Measurements from ENCODE around the gene PTPRT.
"Not testable (repeated sequence)": the region's sequence is repeated elsewhere in the genome, so short reads cannot be mapped to it uniquely, and the experiment has no call there.

PTPRT gene

DNA sequence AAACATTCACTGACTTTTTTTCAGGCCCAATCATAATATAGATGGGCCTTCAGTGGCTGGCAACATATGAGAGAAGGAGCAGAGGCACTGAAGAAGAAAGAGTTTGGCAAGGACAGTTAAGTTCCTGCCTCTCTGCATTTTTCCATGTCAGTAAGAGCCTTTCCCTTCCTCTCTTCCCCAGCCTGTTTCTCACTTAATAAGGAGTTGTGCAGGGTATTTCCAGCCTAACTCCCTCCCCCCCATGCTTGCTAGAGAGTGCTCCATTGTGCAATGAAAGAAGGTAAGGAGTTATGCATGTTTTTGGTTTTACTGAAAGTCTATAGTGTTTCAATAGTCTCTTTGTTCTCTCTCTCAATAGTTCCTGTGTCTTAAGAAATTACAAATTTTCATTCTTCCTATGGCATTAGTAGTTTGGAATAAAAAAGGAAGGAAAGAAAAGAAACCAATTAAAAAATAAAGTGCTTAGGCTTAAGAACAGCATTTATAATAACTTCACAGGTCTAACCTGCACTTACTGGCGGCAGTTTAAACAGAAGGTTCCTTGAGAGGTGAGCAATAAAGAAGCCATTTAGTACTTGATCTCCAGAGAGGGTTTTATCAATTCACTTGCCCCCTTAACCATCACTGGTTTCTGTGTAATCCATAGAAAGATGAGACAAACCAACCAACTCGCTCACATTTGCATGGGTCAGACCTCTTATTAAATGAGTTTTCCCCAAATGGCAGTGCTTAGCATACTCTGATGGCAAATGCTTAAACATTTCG, 251.1 kb downstream of the PTPRT start:
- no peak overlapping the region for H3K9ac ChIP-seq (ENCODE audit: low read depth, low read length)
- H3K4me1 ChIP-seq (ENCODE audit: insufficient read depth, low read length) = peaks cover 8% of the 10 kb centered on the region; the same call in 1 of the 2 replicates
- no peaks in the 10 kb centered on the region for H3K36me3 ChIP-seq (ENCODE audit: insufficient read depth, low read length)
- no peaks in the 10 kb centered on the region for H3K9me3 ChIP-seq (ENCODE audit: control insufficient read depth, insufficient read depth, low read length)

DNA sequence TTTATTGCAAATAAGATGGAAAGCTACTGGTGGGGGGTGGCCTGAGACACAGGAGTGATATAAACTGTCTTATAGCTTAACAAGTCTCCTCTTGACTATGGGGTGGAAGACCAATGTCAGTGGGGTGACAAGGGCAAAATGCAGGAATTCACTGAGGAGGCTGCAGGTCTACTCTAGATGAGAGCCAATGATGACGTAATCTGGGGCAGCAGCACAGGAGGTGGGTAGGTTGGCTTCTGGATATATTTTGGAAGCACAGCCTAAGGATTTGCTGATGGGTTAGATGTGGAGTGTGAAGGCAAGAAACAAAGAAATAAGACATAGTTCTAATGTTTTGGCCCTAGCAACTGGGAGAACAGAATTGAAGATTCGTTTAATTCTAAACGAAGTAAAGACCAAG, 253.2 kb downstream of the PTPRT start:
- Histone ChIP-seq H3K9ac (ENCODE audit: low read depth, low read length) (no peak overlapping the region), H3K9me3 (ENCODE audit: control insufficient read depth, insufficient read depth, low read length) (no peaks in the 10 kb centered on the region), H3K36me3 (ENCODE audit: insufficient read depth, low read length) (no peaks in the 10 kb centered on the region), H3K4me1 (ENCODE audit: insufficient read depth, low read length) (peaks cover 8% of the 10 kb centered on the region; the same call in 1 of the 2 replicates)

DNA sequence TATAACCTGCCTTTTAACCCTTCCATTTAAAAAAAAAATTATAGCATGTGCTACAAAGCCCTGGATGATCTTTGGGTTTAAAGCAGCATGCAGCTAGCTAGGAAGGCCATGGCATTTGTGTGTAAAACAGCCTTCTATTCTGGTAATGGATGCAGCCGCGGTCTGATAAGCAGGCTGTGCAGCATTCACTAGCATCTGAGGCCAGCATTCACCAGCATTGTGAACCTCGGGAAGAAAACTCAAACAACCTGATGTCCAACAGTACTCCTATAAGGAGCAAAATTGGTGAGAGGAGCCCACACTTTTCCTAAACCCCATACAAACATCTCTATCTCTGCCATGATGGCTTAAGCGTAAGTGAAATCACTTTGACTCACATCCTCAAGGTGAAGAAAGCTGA, 265.5 kb downstream of the PTPRT start:
- H3K4me1 ChIP-seq (ENCODE audit: insufficient read depth, low read length) = no peaks in the 10 kb centered on the region
- no peaks in the 10 kb centered on the region for H3K9me3 ChIP-seq (ENCODE audit: control insufficient read depth, insufficient read depth, low read length)
- H3K36me3 ChIP-seq (ENCODE audit: insufficient read depth, low read length) = no peaks in the 10 kb centered on the region
- H3K9ac ChIP-seq (ENCODE audit: low read depth, low read length) = no peak overlapping the region

DNA sequence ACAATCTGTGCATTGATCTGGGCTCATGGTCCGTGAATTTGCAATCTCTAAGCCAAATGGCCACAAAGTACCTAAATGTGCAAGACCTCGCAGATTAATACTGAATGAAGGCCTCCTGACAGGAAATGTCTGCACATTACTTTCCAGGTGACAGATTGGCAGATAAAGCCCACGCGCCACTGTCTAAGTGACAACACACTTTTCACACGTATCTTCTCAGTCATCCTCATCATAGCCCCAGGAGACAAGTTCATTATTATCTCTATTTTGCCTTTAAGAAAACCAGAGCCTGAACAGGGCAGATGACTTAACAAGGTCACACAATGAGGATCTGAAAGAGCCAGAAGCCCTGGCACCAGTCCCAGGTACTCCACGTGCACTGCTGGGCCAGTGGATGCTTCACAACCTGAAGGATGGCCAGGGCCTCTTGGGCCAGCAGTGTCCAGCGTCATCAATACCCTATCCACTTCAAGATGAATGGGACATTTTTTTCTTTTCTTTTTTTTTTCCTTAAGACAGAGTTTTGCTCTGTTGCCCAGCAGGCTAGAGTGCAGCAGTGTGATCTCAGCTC, 266.3 kb downstream of the PTPRT start:
- Histone ChIP-seq H3K9me3 (ENCODE audit: control insufficient read depth, insufficient read depth, low read length) (no peaks in the 10 kb centered on the region), H3K36me3 (ENCODE audit: insufficient read depth, low read length) (no peaks in the 10 kb centered on the region), H3K9ac (ENCODE audit: low read depth, low read length) (no peak overlapping the region), H3K4me1 (ENCODE audit: insufficient read depth, low read length) (no peaks in the 10 kb centered on the region)

DNA sequence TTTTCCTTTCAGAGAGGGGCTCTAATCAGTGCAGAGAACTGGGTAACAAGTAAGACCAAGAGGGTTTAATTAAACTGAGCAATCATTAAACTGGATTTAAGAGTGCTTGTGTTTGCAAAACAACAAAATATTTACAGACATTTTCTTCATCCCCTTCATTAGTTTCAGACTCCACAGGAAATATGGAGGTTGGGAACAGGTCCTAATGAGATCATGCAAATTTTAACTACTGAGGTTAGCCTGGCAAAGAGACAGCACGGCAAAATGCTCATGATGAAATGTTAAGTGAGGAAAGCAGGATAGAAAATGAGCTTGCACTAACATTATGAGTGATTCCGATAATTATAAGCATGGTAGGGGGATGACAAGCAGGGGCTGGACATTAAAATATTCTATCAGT, 268.9 kb downstream of the PTPRT start:
- no peaks in the 10 kb centered on the region for H3K4me1 ChIP-seq (ENCODE audit: insufficient read depth, low read length)
- H3K9me3 ChIP-seq (ENCODE audit: control insufficient read depth, insufficient read depth, low read length) = no peaks in the 10 kb centered on the region
- no peaks in the 10 kb centered on the region for H3K36me3 ChIP-seq (ENCODE audit: insufficient read depth, low read length)
- no peak overlapping the region for H3K9ac ChIP-seq (ENCODE audit: low read depth, low read length)

DNA sequence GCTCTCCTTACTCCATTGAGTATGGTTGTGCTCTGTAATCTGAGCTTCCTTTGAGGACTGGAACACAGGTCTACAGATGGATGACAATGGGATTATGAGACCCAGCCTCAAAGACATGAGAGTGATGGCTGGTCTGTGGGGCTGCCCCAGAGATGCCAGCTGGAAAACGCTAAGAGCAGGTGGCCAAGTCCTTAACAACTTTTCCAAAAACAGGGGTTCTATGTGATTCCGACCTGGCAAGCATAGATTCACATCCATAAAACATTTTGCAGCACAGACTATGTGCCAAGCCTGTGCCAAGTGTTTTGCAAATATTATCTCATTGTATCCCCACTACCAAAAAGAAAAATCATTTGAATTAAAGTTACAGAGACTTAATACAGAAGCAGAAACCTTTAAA, 270.4 kb downstream of the PTPRT start:
- H3K9ac ChIP-seq (ENCODE audit: low read depth, low read length) = no peak overlapping the region
- no peaks in the 10 kb centered on the region for H3K36me3 ChIP-seq (ENCODE audit: insufficient read depth, low read length)
- H3K9me3 ChIP-seq (ENCODE audit: control insufficient read depth, insufficient read depth, low read length) = no peaks in the 10 kb centered on the region
- no peaks in the 10 kb centered on the region for H3K4me1 ChIP-seq (ENCODE audit: insufficient read depth, low read length)

DNA sequence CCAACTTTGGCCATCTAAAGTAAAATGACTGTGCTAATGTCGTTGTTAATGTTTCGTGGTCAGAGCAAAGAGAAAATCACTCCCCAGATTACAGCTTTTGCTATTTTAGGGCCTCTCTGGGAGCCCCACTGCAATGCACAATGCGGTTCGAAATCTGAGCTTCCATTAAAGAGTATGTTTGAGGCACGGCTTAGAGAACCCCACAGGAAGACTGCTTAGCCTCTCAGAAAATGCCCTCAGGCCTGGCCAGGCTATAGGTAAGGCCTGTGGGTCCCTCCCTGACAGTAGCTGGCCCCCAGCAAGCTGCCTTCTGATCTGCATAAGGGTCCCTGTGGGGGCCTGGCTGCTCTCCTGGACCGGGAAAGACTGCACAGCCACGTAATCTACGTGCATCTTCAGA, 274.6 kb downstream of the PTPRT start:
- no peaks in the 10 kb centered on the region for H3K36me3 ChIP-seq (ENCODE audit: insufficient read depth, low read length)
- H3K4me1 ChIP-seq (ENCODE audit: insufficient read depth, low read length) = no peaks in the 10 kb centered on the region
- no peak overlapping the region for H3K9ac ChIP-seq (ENCODE audit: low read depth, low read length)
- no peaks in the 10 kb centered on the region for H3K9me3 ChIP-seq (ENCODE audit: control insufficient read depth, insufficient read depth, low read length)

DNA sequence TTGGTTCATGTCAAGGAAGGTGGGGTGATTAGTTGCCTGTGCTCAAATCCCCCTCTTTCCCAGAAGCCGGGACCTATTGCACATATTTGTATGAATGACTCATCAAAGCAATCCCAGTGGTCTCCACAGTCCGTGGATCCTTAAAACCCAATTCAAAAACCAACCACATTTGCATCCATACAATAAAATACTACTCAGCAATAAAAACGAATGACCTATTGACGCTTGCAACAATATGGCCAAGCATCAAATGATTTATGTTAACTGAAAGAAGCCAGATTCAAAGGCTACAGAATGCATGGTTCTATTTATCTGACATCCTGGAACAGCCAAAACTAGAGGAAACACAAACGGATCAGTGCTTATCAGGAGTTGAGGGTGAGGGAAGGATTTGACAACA, 275.4 kb downstream of the PTPRT start:
- H3K9ac ChIP-seq (ENCODE audit: low read depth, low read length) = no peak overlapping the region
- no peaks in the 10 kb centered on the region for H3K9me3 ChIP-seq (ENCODE audit: control insufficient read depth, insufficient read depth, low read length)
- H3K4me1 ChIP-seq (ENCODE audit: insufficient read depth, low read length) = no peaks in the 10 kb centered on the region
- H3K36me3 ChIP-seq (ENCODE audit: insufficient read depth, low read length) = no peaks in the 10 kb centered on the region

DNA sequence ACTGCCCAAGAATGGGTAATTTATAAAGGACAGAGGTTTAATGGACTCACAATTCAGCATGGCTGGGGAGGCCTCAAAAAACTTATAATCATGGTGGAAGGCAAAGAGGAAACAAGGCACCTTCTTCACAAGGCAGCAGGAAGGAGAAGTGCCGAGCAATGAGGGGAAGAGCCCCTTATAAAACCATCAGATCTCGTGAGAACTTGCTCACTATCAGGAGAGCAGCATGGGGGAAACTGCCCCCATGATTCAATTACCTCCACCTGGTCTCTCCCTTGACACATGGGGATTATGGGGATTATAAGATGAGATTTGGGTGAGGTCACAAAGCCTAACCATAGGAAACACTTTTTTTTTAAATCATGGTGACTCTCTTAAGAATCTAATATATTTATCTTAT, 278.9 kb downstream of the PTPRT start:
- H3K36me3 ChIP-seq (ENCODE audit: insufficient read depth, low read length); H3K4me1 ChIP-seq (ENCODE audit: insufficient read depth, low read length): not testable (repeated sequence)

DNA sequence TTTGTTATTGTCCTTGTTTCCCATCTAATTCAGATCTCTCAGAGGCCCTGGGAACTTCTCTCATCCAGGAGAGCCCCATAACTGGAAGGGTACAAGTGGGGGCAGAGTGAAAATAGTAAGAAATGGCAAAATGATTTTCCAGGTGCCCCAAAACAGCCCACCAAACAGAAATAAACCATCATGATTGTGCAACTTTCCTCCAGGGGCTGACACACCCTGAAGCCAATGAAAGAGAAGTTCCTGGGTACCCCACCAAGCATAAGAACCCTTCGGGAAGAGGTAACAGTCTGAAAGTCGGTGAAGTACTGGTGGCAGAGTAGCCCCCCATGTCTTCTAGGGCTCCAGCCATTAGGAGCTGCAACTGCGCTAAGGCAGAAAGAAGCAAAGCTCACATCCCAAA, 282.0 kb downstream of the PTPRT start:
- no peak overlapping the region for H3K9ac ChIP-seq (ENCODE audit: low read depth, low read length)
- H3K36me3 ChIP-seq (ENCODE audit: insufficient read depth, low read length) = no peaks in the 10 kb centered on the region
- no peaks in the 10 kb centered on the region for H3K9me3 ChIP-seq (ENCODE audit: control insufficient read depth, insufficient read depth, low read length)
- no peaks in the 10 kb centered on the region for H3K4me1 ChIP-seq (ENCODE audit: insufficient read depth, low read length)

More for the DNA sequence above, 278.9 kb downstream of the PTPRT start:
- H3K9me3 ChIP-seq (ENCODE audit: control insufficient read depth, insufficient read depth, low read length); H3K9ac ChIP-seq (ENCODE audit: low read depth, low read length): not testable (repeated sequence)

DNA sequence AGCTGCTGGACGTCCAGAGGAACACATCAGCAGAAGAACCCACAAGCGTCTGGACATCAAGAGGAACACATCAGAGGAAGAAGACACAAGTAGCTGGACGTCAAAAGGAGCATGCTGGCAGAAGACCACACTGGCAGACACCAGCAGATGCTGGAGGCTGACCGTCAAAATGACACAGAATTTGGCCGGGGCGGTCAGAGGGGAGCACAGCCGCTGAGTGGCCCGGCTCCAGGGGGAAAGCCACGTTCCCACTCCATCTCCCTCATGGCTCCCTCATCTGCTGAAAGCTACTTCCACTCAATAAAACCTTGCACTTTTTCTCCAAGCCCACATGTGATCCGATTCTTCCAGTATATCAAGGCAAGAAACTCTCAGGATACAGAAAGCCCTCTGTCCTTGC, 283.6 kb downstream of the PTPRT start:
- Histone ChIP-seq H3K9me3 (ENCODE audit: control insufficient read depth, insufficient read depth, low read length) (no peaks in the 10 kb centered on the region), H3K9ac (ENCODE audit: low read depth, low read length) (no peak overlapping the region), H3K36me3 (ENCODE audit: insufficient read depth, low read length) (no peaks in the 10 kb centered on the region), H3K4me1 (ENCODE audit: insufficient read depth, low read length) (no peaks in the 10 kb centered on the region)

DNA sequence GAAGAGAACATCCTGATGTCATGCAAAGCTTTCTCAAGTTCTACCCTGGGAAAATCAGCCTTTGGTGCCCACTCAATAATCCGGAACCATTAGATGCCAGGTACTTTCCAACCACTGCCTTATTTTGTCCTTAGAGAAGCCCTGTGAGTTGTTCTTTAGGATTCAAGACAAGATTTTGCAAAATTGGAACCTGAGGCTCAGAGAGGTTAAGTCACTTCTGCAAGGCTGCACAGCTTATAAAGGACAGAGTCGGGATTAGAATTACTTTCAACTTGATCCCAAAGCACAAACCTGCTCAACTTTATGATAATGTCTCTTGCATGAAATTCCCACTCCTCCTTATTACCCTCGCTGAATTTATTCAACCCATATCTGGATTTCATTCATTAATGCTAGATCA, 287.2 kb downstream of the PTPRT start:
- Histone ChIP-seq H3K9ac (ENCODE audit: low read depth, low read length) (no peak overlapping the region), H3K4me1 (ENCODE audit: insufficient read depth, low read length) (no peaks in the 10 kb centered on the region), H3K36me3 (ENCODE audit: insufficient read depth, low read length) (no peaks in the 10 kb centered on the region), H3K9me3 (ENCODE audit: control insufficient read depth, insufficient read depth, low read length) (no peaks in the 10 kb centered on the region)

DNA sequence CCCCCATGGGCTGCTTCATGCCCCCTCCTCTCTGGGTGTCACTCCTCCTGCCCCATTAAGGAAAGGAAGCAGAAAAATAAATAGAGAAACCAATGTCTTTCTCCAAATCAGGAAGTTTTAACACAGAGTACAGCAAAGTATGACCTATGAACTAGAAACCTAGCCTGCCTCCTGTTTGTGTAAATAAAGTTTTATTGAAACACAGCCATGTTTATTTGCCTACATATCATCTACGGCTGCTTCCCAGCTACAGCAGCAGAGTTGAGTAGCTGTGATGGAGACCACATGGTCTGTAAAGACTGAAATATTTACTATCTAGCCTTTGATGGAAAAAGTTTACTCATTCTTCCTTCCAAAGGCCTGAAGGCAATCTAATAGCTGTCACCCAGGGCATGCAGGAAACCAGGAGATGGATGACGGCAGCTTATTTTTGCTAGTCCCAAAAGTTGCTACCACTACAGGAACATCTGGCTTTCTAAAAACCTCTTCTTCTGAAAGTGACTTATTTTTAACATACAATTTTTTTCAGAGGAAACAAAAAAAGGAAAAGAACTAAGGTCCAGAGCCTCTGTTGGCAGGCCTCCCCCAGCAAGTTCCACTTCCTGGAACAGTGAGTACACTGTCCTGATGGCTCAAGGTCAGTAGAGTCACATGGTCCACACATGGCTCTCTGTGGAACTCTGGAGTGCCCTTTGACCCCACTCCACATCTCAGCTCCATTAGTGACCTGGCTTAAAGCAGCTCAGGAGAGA, 287.8 kb downstream of the PTPRT start:
- Histone ChIP-seq H3K36me3 (ENCODE audit: insufficient read depth, low read length) (no peaks in the 10 kb centered on the region), H3K9me3 (ENCODE audit: control insufficient read depth, insufficient read depth, low read length) (no peaks in the 10 kb centered on the region), H3K9ac (ENCODE audit: low read depth, low read length) (no peak overlapping the region), H3K4me1 (ENCODE audit: insufficient read depth, low read length) (no peaks in the 10 kb centered on the region)

DNA sequence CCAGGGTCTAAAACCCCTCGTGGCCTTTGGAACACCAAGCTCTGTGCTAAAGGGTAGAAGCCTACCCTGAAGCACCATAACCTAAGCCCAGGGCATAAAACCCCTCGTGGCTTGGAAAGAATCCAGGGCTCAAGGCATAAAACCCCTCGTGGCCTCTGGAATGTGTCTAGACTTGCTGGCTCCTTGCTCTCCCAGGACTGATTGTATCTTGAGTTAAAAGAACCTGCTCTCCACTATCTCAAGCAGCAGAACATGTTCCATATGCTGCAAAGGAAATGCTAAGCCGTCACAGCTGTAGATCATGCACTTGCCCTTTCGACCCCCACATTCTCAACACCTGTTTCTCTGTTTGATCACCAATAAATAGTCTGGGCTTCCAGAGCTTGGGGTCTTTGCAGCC, 288.9 kb downstream of the PTPRT start:
- not testable (repeated sequence) for H3K4me1 ChIP-seq (ENCODE audit: insufficient read depth, low read length); H3K36me3 ChIP-seq (ENCODE audit: insufficient read depth, low read length); H3K9ac ChIP-seq (ENCODE audit: low read depth, low read length); H3K9me3 ChIP-seq (ENCODE audit: control insufficient read depth, insufficient read depth, low read length)

DNA sequence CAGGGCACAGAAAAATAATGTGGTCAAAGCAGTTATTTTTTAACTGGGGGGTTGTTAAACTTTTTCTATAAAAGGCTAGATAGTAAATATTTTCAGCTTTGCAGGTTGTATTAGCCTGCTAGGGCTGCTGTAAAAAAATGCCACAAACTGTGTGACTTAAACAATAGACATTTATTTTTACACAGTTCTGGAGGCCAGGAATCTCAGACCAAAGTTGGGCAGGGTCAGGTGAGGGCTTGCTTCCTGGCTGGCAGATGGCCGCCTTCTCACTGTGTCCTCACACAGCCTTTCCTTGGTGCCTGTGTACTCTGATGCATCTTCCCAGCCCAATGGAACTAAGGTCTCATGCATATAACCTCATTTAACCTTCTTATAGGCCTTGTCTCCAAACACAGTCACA, 294.7 kb downstream of the PTPRT start:
- Histone ChIP-seq H3K9me3 (ENCODE audit: control insufficient read depth, insufficient read depth, low read length) (no peaks in the 10 kb centered on the region), H3K9ac (ENCODE audit: low read depth, low read length) (no peak overlapping the region), H3K36me3 (ENCODE audit: insufficient read depth, low read length) (no peaks in the 10 kb centered on the region), H3K4me1 (ENCODE audit: insufficient read depth, low read length) (no peaks in the 10 kb centered on the region)

Data from ES-I3 (cell line).